ENCODE results near the gene MZF1.
"Not testable (repeated sequence)": the region's sequence is repeated elsewhere in the genome, so short reads cannot be mapped to it uniquely, and the experiment has no call there.

MZF1 gene

DNA sequence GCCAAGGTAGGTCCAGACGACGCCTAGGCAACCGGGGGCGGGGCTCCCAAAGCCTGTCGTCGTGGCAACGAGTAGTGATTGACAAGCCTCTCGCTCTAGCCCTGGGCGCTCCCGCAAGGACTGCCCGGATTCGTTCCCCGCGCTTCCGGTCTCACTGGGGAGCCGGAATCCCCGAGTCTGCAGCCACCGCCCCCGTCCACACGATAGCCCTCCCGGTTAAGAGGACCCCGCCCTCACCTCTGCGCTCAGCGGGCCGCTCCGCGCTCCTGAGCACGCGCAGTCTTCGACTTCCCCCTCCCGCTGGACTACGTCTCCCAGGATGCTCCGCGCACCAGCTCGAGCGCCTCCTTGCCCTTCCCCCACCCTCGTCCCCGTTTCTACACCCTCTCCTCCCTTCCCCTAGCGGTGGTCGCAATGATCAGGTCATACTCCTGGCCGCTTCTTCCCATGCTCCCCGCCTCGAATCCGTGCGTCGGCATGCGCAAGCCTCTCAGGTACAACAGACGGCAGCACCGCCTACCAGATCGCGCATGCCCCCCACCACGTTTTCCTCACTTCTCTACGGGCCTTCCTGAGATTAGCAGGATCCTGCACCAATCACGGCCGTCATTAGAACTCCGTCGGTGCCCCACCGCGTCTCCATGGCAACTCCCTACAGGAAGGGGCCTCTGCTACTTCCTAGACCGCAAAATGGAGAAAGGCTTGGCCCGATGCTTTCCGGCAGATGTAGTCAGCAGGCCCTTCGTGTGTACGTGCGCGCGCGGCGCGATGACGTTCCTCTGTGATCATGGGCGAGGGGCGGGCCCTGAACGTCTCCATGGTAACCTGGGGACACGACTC lies at the start of gene MZF1:
Gene MZF1, minus strand, starts transcription at position 518 of the 840 bp plus-strand sequence. CDS start 1,946 bp downstream, outside the sequence.
- TF ChIP-seq, protein P1, sequence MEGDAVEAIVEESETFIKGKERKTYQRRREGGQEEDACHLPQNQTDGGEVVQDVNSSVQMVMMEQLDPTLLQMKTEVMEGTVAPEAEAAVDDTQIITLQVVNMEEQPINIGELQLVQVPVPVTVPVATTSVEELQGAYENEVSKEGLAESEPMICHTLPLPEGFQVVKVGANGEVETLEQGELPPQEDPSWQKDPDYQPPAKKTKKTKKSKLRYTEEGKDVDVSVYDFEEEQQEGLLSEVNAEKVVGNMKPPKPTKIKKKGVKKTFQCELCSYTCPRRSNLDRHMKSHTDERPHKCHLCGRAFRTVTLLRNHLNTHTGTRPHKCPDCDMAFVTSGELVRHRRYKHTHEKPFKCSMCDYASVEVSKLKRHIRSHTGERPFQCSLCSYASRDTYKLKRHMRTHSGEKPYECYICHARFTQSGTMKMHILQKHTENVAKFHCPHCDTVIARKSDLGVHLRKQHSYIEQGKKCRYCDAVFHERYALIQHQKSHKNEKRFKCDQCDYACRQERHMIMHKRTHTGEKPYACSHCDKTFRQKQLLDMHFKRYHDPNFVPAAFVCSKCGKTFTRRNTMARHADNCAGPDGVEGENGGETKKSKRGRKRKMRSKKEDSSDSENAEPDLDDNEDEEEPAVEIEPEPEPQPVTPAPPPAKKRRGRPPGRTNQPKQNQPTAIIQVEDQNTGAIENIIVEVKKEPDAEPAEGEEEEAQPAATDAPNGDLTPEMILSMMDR (IDR thresholded peaks at IDR 0.05; ENCODE audit: extremely low read depth, insufficient read depth, missing control alignments) = no peak
- DNase-seq (ENCODE audit: low spot score) = peak; percentile 98
- in situ Hi-C loops (cut with MboI; ENCODE audit: low pct_unique_long_range_greater_than_20kb, low sequenced_read_pairs, unreplicated experiment) = no loop called here

DNA sequence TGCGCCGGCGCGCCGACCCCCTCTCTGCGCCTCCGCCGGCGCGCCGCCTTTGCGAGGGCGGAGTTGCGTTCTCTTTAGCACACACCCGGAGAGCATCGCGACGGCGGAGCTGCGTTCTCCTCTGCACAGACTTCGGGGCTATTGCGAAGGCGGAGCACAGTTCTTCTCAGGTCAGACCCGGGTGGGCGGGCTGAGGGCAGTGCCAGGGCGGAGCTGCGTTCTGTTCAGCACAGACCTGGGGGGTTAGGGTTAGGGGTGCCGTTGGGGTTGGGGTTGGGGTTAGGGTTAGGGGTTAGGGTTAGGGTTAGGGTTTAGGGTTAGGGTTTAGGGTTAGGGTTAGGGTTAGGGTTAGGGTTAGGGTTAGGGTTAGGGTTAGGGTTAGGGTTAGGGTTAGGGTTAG lies 34.1 kb upstream of the MZF1 start:
- in situ Hi-C loops (cut with MboI; ENCODE audit: low pct_unique_long_range_greater_than_20kb, low sequenced_read_pairs, unreplicated experiment); DNase-seq (ENCODE audit: low spot score): not testable (repeated sequence)

DNA sequence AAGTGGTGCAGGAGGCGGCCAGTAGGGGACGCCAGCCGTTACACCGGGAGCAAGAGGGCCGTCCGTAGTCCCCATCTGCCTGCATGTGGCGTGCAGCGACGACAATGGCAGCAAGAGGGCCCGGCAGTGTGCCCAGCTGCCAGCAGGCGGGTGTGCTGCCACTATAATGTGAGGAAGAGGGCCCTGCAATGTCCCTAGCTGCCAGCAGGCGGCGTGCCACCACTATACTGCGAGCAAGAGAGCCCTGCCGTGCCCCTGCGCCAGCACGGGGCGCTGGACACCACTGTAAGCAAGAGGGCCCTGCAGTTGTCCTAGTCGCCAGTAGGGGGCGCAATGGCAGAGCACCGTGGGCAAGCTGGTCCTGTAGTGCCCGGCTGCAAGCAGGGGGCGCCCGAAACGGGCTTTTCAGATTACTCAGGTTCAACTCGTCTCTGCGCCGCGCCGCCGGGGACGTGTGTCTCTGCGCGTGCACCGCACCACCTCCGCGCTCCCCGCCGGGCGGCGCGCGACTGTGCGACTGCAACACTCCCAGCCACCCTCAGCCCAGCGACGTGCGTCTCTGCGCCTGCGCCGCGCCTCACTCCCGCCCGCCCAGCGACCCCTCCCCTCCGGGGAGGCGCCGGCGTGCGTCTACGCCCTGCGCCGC lies 33.2 kb upstream of the MZF1 start:
- in situ Hi-C loops (cut with MboI; ENCODE audit: low pct_unique_long_range_greater_than_20kb, low sequenced_read_pairs, unreplicated experiment); DNase-seq (ENCODE audit: low spot score): not testable (repeated sequence)

DNA sequence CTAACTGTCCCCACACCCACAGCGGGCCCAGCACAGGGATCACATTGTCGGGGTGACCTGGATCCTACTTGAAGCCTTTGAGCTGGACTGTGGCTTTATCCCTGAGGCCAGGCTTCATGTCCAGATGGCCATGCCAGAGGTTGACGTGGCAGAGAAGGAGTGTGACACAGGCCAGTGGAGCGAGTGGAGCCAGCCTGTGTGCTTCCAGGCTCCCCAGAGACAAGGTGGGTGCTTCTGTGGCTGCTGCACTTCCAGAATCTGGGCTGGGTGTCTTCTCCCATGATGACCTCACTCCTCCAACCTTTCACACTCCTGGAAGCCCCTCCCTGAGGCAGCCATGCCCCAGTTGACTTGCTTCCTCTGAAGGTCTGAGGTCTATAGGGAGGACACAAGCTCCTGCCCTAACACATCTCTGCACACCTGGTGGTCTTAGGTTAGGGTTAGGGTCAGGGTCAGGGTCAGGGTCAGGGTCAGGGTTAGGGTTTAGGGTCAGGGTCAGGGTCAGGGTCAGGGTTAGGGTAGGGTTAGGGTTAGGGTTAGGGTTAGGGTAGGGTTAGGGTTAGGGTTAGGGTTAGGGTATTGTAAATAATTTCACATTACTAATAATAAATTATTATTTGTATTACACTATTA lies 13.1 kb upstream of the MZF1 start:
- TF ChIP-seq, protein P1 (IDR thresholded peaks at IDR 0.05; ENCODE audit: extremely low read depth, insufficient read depth, missing control alignments) = no peak
- no peak for DNase-seq (ENCODE audit: low spot score)
- in situ Hi-C loops (cut with MboI; ENCODE audit: low pct_unique_long_range_greater_than_20kb, low sequenced_read_pairs, unreplicated experiment) = no loop called here

DNA sequence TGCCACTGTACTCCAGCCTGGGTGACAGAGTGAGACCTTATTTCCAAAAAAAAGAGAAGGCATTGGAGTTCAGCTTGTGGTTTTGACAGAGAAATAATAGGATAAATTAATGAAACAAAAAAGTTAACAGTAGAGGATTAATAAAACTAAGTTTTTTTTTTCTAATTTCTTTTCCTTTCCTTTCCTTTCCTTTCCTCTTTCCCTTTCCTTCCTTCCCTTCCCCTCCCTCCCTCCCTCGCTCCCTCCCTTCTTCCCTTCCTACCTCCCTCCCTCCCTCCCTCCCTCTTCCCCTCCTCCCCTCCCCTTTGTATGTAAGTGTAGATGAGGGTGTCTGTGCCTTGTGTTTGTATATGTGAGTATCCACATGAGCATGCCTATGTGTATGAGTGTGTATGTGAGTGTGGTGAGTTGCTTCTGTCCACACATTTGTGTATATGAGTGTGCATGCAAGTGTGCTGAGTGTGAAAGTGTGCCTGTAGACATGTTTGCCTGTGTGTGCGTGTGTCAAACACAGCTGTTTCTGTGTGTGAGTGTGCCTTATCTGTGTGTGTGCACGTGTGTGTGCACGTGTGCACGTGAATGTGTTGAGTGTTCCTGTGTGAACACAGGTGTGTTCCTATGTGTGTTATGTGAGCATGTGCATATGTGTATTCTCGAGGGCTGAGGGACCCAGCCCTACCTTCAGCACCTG lies 12.5 kb upstream of the MZF1 start:
- DNase-seq (ENCODE audit: low spot score) = no peak
- in situ Hi-C loops (cut with MboI; ENCODE audit: low pct_unique_long_range_greater_than_20kb, low sequenced_read_pairs, unreplicated experiment) = no loop called here
- TF ChIP-seq, protein P1 (IDR thresholded peaks at IDR 0.05; ENCODE audit: extremely low read depth, insufficient read depth, missing control alignments) = no peak

DNA sequence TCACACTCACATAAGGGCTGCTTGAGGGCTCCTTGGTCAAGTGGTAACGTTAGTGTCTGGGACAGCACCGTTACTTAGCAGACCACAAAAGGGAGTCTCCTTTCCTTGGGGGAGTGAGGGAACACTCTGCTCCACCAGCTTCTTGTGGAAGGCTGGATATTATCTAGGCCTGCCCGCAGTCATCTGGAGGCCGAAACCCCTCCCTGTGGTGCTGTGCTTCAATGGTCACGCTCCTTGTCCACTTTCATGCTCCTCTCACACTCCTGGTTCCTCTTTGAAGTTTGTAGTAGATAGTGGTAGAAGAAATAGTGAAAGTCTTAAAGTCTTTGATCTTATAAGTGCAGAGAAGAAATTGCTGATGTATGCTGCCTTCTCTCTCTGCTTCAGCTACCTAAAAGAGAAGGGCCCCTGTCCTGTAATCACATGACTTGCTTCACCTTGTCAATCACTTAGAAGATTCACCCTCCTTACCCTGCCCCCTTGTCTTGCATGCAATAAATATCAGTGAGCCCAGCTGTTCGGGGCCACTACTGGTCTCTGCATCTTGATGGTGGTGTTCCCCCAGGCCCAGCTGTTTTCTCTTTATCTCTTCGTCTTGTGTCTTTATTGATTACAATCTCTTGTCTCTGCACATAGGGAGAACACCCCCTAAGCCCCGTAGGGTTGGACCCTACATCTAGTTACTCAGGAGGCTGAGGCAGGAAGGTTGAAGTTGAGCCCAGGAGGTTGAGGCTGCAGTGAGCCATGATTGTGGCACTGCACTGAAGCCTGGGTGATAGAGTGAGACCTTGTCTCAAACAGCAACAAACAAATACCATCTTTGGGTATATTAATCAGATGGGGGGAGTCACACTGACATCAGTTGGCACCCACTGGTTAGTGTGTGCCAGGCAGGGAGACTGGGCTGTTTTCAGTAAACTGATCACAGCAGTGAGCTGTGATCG lies 11.6 kb upstream of the MZF1 start:
- DNase-seq (ENCODE audit: low spot score) = no peak
- TF ChIP-seq, protein P1 (IDR thresholded peaks at IDR 0.05; ENCODE audit: extremely low read depth, insufficient read depth, missing control alignments) = no peak
- in situ Hi-C loops (cut with MboI; ENCODE audit: low pct_unique_long_range_greater_than_20kb, low sequenced_read_pairs, unreplicated experiment) = no loop called here
